Uterus (tissue), 2 donors: ENCODE data around the gene BAK1.

Experiments
- CTCF ChIP-seq, 4 experiments: fragments of 200-600 bp in 2 of 4; fragments of 450-650 bp in 2 of 4; sonication (generic) in 2 of 4; IDR thresholded peaks; one replicate each; pipeline ENCODE4 v1.5.1; 2016 to 2019; ENCODE audit warnings: antibody characterized with exemption in 4 of 4, mild to moderate bottlenecking in 2 of 4, moderate library complexity in 1 of 4
- POLR2A ChIP-seq, 2 donors: fragments of 450-650 bp; IDR thresholded peaks; one replicate each; pipeline ENCODE4 v1.6.1; 2016; ENCODE audit warnings: antibody characterized with exemption in 2 of 2, mild to moderate bottlenecking in 1 of 2, moderate library complexity in 1 of 2

DNA sequence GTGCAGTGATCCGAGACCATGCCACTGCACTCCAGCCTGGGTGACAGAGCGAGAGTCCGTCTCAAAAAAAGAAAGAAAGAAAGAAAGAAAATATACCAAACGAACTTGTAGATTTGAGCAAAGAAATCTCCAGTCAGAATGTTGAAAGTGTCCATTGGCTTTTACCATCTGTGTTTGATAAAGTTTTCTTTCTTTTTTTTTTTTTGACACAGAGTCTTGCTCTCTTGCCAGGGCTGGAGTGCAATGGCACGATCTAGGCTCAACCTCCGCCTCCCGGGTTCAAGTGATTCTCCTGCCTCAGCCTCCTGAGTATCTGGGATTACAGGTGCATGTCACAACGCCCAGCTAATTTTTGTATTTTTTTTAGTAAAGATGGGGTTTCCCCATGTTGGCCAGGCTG, 21.3 kb downstream of the BAK1 start:
- TF ChIP-seq CTCF (IDR thresholded peaks at IDR 0.05) (no peak), POLR2A (IDR thresholded peaks at IDR 0.05) (no peak)
